Lower leg skin (tissue), 4 donors: ENCODE data around the gene PPP1R14D. TPM values are rescaled to one million over a fixed set of nuclear protein-coding genes. Genes with fewer than 3 reads are reported as not detected.
"Not testable (repeated sequence)": the region's sequence is repeated elsewhere in the genome, so short reads cannot be mapped to it uniquely, and the experiment has no call there.

Experiments used
- DNase-seq, 2 donors: peaks; one replicate each; pipeline ENCODE4 v3.0.0-alpha.2; 2019; ENCODE audit warnings: low spot score in 2 of 2
- H3K4me3 ChIP-seq: fragments of 200-600 bp; sonication (generic); 2 replicates; pipeline ENCODE4 v1.5.1; 2017; ENCODE audit warnings: mild to moderate bottlenecking, low read depth; ENCODE audit not compliant: poor library complexity, severe bottlenecking
- CTCF ChIP-seq, 3 donors: fragments of 450-650 bp; IDR thresholded peaks; one replicate each; pipeline ENCODE4 v1.5.1; 2016; ENCODE audit warnings: antibody characterized with exemption in 3 of 3, mild to moderate bottlenecking in 3 of 3, moderate library complexity in 2 of 3
- POLR2A ChIP-seq, 2 donors: fragments of 450-650 bp; IDR thresholded peaks; one replicate each; pipeline ENCODE4 v1.6.1; 2016 to 2017; ENCODE audit warnings: antibody characterized with exemption in 2 of 2, mild to moderate bottlenecking in 1 of 2, moderate library complexity in 1 of 2
- WGBS, 2 donors: methylation state at CpG; one replicate each; pipeline ENCODE4 v1.1.5; 2018; 5-methylcytosine and 5-hydroxymethylcytosine counted together
- intact Hi-C: fragments of 100-400 bp; cut with DNase I; formaldehyde crosslinking; loops from one replicate; pipeline ENCODE4 v1.15.0; 2023; ENCODE audit warnings: low total_unique reads
- total RNA-seq, 4 donors: library from RNA; depleted of rRNA; stranded (reverse); fragments of >200 nt; gene quantifications; one replicate each; pipeline ENCODE4 v1.1.0, GENCODE V29; 2016

Gene PPP1R14D
- total RNA-seq, 4 donors from 2014 or later = 0.65 to 4.8 (median 2.4) TPM; not detected in 1

GRCh38 chr15:40863660-40864270 lies 35.3 kb upstream of the PPP1R14D start:
- WGBS, 2 donors = 30 to 38% methylated on average over 4 of the region's 4 CpGs
- intact Hi-C loops = no loop called here
- TF ChIP-seq CTCF (IDR thresholded peaks at IDR 0.05) (no peak), POLR2A (IDR thresholded peaks at IDR 0.05) (no peak)
- no peak overlapping the region for H3K4me3 ChIP-seq
- DNase-seq = no peak

- DNase-seq, intact Hi-C loops, H3K4me3 ChIP-seq: not testable (repeated sequence)
- WGBS, 2 donors = 60 to 69% methylated on average over 4 of the region's 4 CpGs
Observed at GRCh38 chr15:40861147-40861546, 32.6 kb upstream of the PPP1R14D start.

GRCh38 chr15:40859206-40859851 lies 30.8 kb upstream of the PPP1R14D start:
- TF ChIP-seq CTCF (IDR thresholded peaks at IDR 0.05) = no peak
- no peak for TF ChIP-seq POLR2A (IDR thresholded peaks at IDR 0.05)
- intact Hi-C loops = no loop called here
- peak; percentile 69 to 95 for DNase-seq
- 44 to 54% methylated on average over 18 of the region's 18 CpGs for WGBS, 2 donors
- H3K4me3 ChIP-seq = no peak overlapping the region

- WGBS, 2 donors = 54 to 58% methylated on average over 10 of the region's 10 CpGs
- intact Hi-C loops = no loop called here
- H3K4me3 ChIP-seq = no peak overlapping the region
- DNase-seq = no peak
- TF ChIP-seq POLR2A (IDR thresholded peaks at IDR 0.05) (no peak), CTCF (IDR thresholded peaks at IDR 0.05) (no peak)
Observed at GRCh38 chr15:40858706-40859105, 30.2 kb upstream of the PPP1R14D start.

- TF ChIP-seq POLR2A (IDR thresholded peaks at IDR 0.05) (no peak), CTCF (IDR thresholded peaks at IDR 0.05) (peak in 1 of 3 donors; percentile 82)
- no peak overlapping the region for H3K4me3 ChIP-seq
- WGBS, 2 donors = 18 to 19% methylated on average over 15 of the region's 15 CpGs
- intact Hi-C loops = no loop called here
- DNase-seq = peak; percentile 77 to 96
Observed at GRCh38 chr15:40857601-40858341, 29.3 kb upstream of the PPP1R14D start.

- TF ChIP-seq CTCF (IDR thresholded peaks at IDR 0.05) = no peak
- TF ChIP-seq POLR2A (IDR thresholded peaks at IDR 0.05) = no peak
- intact Hi-C loops = no loop called here
- DNase-seq = no peak
- WGBS, 2 donors = 78 to 86% methylated on average over 7 of the region's 8 CpGs
- H3K4me3 ChIP-seq = no peak overlapping the region
Observed at GRCh38 chr15:40856746-40857145, 28.2 kb upstream of the PPP1R14D start.
